Measurements from ENCODE around the gene PAMR1.

- no peak for TF ChIP-seq GATA2 (IDR thresholded peaks at IDR 0.05; ENCODE audit: insufficient read depth, insufficient read length, low read depth, low read length)
- TF ChIP-seq, protein P1, sequence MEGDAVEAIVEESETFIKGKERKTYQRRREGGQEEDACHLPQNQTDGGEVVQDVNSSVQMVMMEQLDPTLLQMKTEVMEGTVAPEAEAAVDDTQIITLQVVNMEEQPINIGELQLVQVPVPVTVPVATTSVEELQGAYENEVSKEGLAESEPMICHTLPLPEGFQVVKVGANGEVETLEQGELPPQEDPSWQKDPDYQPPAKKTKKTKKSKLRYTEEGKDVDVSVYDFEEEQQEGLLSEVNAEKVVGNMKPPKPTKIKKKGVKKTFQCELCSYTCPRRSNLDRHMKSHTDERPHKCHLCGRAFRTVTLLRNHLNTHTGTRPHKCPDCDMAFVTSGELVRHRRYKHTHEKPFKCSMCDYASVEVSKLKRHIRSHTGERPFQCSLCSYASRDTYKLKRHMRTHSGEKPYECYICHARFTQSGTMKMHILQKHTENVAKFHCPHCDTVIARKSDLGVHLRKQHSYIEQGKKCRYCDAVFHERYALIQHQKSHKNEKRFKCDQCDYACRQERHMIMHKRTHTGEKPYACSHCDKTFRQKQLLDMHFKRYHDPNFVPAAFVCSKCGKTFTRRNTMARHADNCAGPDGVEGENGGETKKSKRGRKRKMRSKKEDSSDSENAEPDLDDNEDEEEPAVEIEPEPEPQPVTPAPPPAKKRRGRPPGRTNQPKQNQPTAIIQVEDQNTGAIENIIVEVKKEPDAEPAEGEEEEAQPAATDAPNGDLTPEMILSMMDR (IDR thresholded peaks at IDR 0.05; ENCODE audit: extremely low read depth in 1 of 2, insufficient read depth in 1 of 2, low read depth in 1 of 2, low read length in 2 of 2) = no peak
- TF ChIP-seq, protein P2, sequence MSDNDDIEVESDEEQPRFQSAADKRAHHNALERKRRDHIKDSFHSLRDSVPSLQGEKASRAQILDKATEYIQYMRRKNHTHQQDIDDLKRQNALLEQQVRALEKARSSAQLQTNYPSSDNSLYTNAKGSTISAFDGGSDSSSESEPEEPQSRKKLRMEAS (IDR thresholded peaks at IDR 0.05; ENCODE audit: insufficient read depth, insufficient read length) = no peak
- no peak for TF ChIP-seq EZH2 (IDR thresholded peaks at IDR 0.05; ENCODE audit: borderline replicate concordance, low read depth, low read length, severe bottlenecking)
- no peak for TF ChIP-seq POLR2A (IDR thresholded peaks at IDR 0.05; ENCODE audit: low read depth, low read length)
- TF ChIP-seq JUN (IDR thresholded peaks at IDR 0.05; ENCODE audit: borderline replicate concordance, insufficient read depth, insufficient read length, low read depth) = no peak
- no peak for TF ChIP-seq POLR2AphosphoS5 (IDR thresholded peaks at IDR 0.05; ENCODE audit: insufficient read depth, low read depth, low read length)
- TF ChIP-seq MYC (IDR thresholded peaks at IDR 0.05; ENCODE audit: low read depth, low read length) = no peak
- TF ChIP-seq FOS (IDR thresholded peaks at IDR 0.05; ENCODE audit: borderline replicate concordance, insufficient read depth, low read length) = no peak
These were observed 62.1 kb downstream of the PAMR1 start for GRCh38 chr11:35463331-35463751.
